Measurements from ENCODE around the gene PI4KA. TPM values are rescaled to one million over a fixed set of nuclear protein-coding genes. Genes with fewer than 3 reads are reported as not detected.
"Not testable (repeated sequence)": the region's sequence is repeated elsewhere in the genome, so short reads cannot be mapped to it uniquely, and the experiment has no call there.

PI4KA gene
- total RNA-seq, 6 donors from 2014 or later: 68.6 to 251 (median 89.5) TPM

GRCh38 chr22:20664594-20664959 lies 194.0 kb downstream of the PI4KA start:
- no peaks in the 10 kb centered on the region for H3K36me3 ChIP-seq
- no peaks in the 10 kb centered on the region for H3K9me3 ChIP-seq
- H3K4me1 ChIP-seq: no peaks in the 10 kb centered on the region
- TF ChIP-seq EP300 (IDR thresholded peaks at IDR 0.05) (no peak), POLR2AphosphoS5 (IDR thresholded peaks at IDR 0.05) (no peak), POLR2A (IDR thresholded peaks at IDR 0.05) (no peak)
- TF ChIP-seq, protein P1, sequence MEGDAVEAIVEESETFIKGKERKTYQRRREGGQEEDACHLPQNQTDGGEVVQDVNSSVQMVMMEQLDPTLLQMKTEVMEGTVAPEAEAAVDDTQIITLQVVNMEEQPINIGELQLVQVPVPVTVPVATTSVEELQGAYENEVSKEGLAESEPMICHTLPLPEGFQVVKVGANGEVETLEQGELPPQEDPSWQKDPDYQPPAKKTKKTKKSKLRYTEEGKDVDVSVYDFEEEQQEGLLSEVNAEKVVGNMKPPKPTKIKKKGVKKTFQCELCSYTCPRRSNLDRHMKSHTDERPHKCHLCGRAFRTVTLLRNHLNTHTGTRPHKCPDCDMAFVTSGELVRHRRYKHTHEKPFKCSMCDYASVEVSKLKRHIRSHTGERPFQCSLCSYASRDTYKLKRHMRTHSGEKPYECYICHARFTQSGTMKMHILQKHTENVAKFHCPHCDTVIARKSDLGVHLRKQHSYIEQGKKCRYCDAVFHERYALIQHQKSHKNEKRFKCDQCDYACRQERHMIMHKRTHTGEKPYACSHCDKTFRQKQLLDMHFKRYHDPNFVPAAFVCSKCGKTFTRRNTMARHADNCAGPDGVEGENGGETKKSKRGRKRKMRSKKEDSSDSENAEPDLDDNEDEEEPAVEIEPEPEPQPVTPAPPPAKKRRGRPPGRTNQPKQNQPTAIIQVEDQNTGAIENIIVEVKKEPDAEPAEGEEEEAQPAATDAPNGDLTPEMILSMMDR (IDR thresholded peaks at IDR 0.05): no peak
- ATAC-seq (ENCODE audit: low FRiP score in 2 of 2) (no peak), DNase-seq (no peak)
- 90 to 100% methylated on average over 1 of the region's 1 CpG for WGBS, 2 donors
- no peaks in the 10 kb centered on the region for H3K27me3 ChIP-seq
- no peak overlapping the region for H3K27ac ChIP-seq
- H3K4me3 ChIP-seq: no peak overlapping the region

DNA sequence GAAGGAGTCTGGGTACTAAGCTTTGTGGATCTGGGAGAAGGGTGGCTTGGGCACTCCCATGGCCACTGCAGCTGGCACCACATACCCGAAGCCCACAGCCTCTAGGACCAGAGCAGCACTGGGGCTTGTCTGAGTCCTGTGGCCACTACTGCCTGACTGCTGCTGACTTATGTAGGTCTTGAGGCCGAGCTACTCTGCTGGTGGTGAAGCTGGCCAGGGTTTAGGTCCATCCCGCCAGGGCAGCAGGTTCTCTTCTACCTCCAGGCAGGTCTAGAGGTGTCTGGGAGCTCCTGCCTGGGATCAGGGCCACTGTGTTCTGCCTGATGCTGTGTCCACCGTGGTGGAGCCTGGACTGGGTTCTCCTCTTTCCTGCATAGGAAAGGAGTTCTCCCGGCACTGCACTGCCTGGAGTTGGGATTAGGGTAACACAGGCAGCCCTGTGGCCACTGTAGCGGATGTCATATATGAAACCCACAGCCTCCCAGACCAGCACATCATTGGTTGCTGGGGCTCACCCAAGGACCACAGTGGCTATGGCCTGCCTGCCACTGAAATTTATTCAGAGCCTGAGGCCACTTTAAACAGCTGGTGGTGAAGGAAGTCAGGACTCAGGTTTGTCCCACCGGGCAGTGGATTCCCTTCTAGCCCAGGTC lies 194.5 kb downstream of the PI4KA start:
- Histone ChIP-seq H3K4me1 (no peaks in the 10 kb centered on the region), H3K27ac (no peak overlapping the region), H3K9me3 (no peaks in the 10 kb centered on the region), H3K4me3 (no peak overlapping the region), H3K36me3 (no peaks in the 10 kb centered on the region), H3K27me3 (no peaks in the 10 kb centered on the region)
- TF ChIP-seq EP300 (IDR thresholded peaks at IDR 0.05): no peak
- TF ChIP-seq POLR2AphosphoS5 (IDR thresholded peaks at IDR 0.05): no peak
- TF ChIP-seq POLR2A (IDR thresholded peaks at IDR 0.05): no peak
- TF ChIP-seq, protein P1 (IDR thresholded peaks at IDR 0.05): no peak
- DNase-seq (no peak), ATAC-seq (ENCODE audit: low FRiP score in 2 of 2) (peak in 1 of 2 donors; percentile 55)
- WGBS, 2 donors: 96 to 97% methylated on average over 4 to 7 of the region's 7 CpGs

- Histone ChIP-seq H3K4me1 (no peaks in the 10 kb centered on the region), H3K27me3 (no peaks in the 10 kb centered on the region), H3K27ac (no peak overlapping the region), H3K4me3 (no peak overlapping the region), H3K36me3 (no peaks in the 10 kb centered on the region), H3K9me3 (no peaks in the 10 kb centered on the region)
- TF ChIP-seq POLR2AphosphoS5 (IDR thresholded peaks at IDR 0.05) (no peak), EP300 (IDR thresholded peaks at IDR 0.05) (no peak), POLR2A (IDR thresholded peaks at IDR 0.05) (no peak)
- TF ChIP-seq, protein P1 (IDR thresholded peaks at IDR 0.05): no peak
- ATAC-seq (ENCODE audit: low FRiP score in 2 of 2) (no peak), DNase-seq (no peak)
- 91 to 96% methylated on average over 1 of the region's 1 CpG for WGBS, 2 donors
Observed at GRCh38 chr22:20663137-20663828, 195.3 kb downstream of the PI4KA start.

DNA sequence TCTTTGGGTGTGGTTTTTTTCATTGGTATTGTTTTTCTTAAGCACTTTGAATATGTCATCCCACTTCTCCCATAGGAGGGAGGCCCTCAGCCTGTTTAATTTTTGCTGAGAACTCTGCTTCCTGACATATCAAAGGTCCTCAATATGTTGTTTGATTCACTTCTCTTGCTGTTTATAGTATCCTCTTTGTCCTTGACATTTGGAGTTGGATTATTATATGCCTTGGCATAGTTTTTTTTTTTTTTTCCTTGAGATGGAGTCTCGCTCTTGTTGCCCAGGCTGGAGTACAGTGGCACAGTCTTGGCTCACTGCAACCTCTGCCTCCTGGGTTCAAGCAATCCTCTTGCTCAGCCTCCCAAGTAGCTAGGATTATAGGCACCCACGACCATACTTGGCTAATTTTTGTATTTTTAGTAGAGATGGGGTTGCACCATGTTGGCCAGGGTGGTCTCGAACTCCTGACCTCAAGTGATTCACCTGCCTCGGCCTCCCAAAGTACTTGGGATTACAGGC lies 196.0 kb downstream of the PI4KA start:
- WGBS, 2 donors: 77 to 79% methylated on average over 4 of the region's 4 CpGs
- H3K4me1 ChIP-seq; H3K27me3 ChIP-seq; H3K27ac ChIP-seq; H3K9me3 ChIP-seq; H3K4me3 ChIP-seq; ATAC-seq (ENCODE audit: low FRiP score in 2 of 2); H3K36me3 ChIP-seq; DNase-seq: not testable (repeated sequence)

GRCh38 chr22:20661473-20661872 lies 197.1 kb downstream of the PI4KA start:
- no peaks in the 10 kb centered on the region for H3K4me1 ChIP-seq
- H3K36me3 ChIP-seq: no peaks in the 10 kb centered on the region
- DNase-seq (no peak), ATAC-seq (ENCODE audit: low FRiP score in 2 of 2) (no peak)
- H3K27me3 ChIP-seq: no peaks in the 10 kb centered on the region
- TF ChIP-seq EP300 (IDR thresholded peaks at IDR 0.05) (no peak), POLR2AphosphoS5 (IDR thresholded peaks at IDR 0.05) (no peak), POLR2A (IDR thresholded peaks at IDR 0.05) (no peak)
- H3K27ac ChIP-seq: no peak overlapping the region
- H3K4me3 ChIP-seq: no peak overlapping the region
- WGBS, 2 donors: 93 to 96% methylated on average over 1 of the region's 1 CpG
- no peaks in the 10 kb centered on the region for H3K9me3 ChIP-seq

Measured in upper lobe of left lung (tissue), 6 donors.